HepG2 (cell line): ENCODE results near the gene C12orf60.

ENCODE experiments used
- CBX2 ChIP-seq, 2 experiments: fragments of 200-600 bp in 1 of 2; sonication (generic); formaldehyde crosslinking in 1 of 2; IDR thresholded peaks; 2 replicates each; pipeline versions ENCODE4 v1.7.0 to v1.8.1; 2018 to 2022; ENCODE audit warnings: low read depth in 2 of 2, low read length in 1 of 2, mild to moderate bottlenecking in 1 of 2, missing genetic modification reagents in 1 of 2
- EZH2 ChIP-seq: conservative IDR thresholded peaks from 2 replicates; pipeline ENCODE4 v1.6.1; 2012; ENCODE audit warnings: mild to moderate bottlenecking, low read depth, low read length, moderate library complexity
- KLF6 ChIP-seq: IDR thresholded peaks from 2 replicates; pipeline ENCODE4 v1.8.0; 2016; ENCODE audit warnings: missing biosample characterization, missing genetic modification reagents
- MTA3 ChIP-seq: sonication (generic); formaldehyde crosslinking; IDR thresholded peaks from 2 replicates; pipeline ENCODE4 v1.4.0; 2020; ENCODE audit warnings: missing genetic modification reagents
- POLR2A ChIP-seq, 2 experiments: IDR thresholded peaks; 2 replicates each; pipeline ENCODE4 v1.6.1; 2011; ENCODE audit warnings: low read depth in 2 of 2, low read length in 2 of 2, mild to moderate bottlenecking in 1 of 2, moderate library complexity in 1 of 2; ENCODE audit not compliant: insufficient read depth in 1 of 2
- YY1 ChIP-seq: IDR thresholded peaks from 2 replicates; pipeline ENCODE4 v1.6.1; 2011; ENCODE audit warnings: low read length, low read depth, moderate library complexity, mild to moderate bottlenecking; ENCODE audit not compliant: insufficient read depth, insufficient replicate concordance
- ZBTB38 ChIP-seq: sonication (generic); formaldehyde crosslinking; IDR thresholded peaks from 2 replicates; pipeline ENCODE4 v1.5.1; 2020; ENCODE audit warnings: mild to moderate bottlenecking, missing genetic modification reagents
- ZMYM3 ChIP-seq: sonication (generic); formaldehyde crosslinking; IDR thresholded peaks from 2 replicates; pipeline ENCODE4 v1.5.1; 2020; ENCODE audit warnings: mild to moderate bottlenecking, missing genetic modification reagents
- TF ChIP-seq, protein P1 (sequence below): sonication (generic); formaldehyde crosslinking; conservative IDR thresholded peaks from 2 replicates; pipeline ENCODE4 v1.4.0; 2020; ENCODE audit warnings: missing genetic modification reagents
- TF ChIP-seq, protein P2 (sequence below): sonication (generic); formaldehyde crosslinking; IDR thresholded peaks from 2 replicates; pipeline ENCODE4 v1.5.0; 2020; ENCODE audit warnings: missing genetic modification reagents
- TF ChIP-seq, protein P3 (sequence below): sonication (generic); formaldehyde crosslinking; IDR thresholded peaks from 2 replicates; pipeline ENCODE4 v1.4.0; 2020; ENCODE audit warnings: missing genetic modification reagents
- TF ChIP-seq, protein P4 (sequence below): sonication (generic); formaldehyde crosslinking; IDR thresholded peaks from 2 replicates; pipeline ENCODE4 v1.5.0; 2020; ENCODE audit warnings: mild to moderate bottlenecking, missing genetic modification reagents, moderate library complexity

DNA sequence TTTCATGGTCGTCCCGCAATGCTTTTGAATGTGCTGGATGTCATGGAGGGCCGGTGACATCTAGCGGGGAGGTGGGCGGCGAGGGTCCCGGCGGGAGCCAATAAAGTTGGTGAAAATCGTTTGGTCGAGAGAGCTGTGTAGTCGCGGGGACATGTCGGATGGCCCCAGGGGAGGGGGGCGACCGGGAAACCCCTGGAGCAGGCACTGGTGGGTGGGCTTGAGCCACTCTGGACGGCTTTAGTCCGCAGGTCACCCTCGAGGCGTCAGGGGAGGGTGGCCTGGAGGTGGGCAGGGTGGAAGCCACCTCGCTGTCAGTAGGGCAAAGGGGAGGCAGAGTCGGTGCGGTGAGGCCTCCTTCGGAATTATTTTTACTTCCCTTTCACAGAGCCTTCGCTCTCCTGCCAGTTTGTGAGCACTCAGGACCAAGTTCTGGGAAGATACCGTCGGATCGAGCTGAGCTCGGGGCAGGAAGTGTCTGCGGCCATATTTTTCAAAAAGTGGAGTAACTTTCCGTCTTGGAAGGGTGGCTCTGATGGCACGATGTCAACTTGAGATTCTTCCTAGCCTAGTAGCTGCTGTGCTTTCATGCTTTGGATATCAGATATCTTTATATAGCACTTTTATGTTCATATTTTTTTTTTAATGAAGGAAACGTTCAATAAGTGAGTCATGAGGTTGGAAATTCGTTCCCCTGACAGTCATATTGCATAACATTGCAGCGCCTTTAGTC, 28.4 kb upstream of the C12orf60 start:
- no peak for TF ChIP-seq MTA3
- TF ChIP-seq CBX2 (IDR thresholded peaks at IDR 0.05; ENCODE audit: low read depth, low read length), result no peak
- TF ChIP-seq CBX2 (CRISPR knock-in tag; IDR thresholded peaks at IDR 0.05; ENCODE audit: low read depth), result no peak
- peak in 1 of 2 experiments; percentile 26; a peak in 1 of 4 replicates for TF ChIP-seq POLR2A (IDR thresholded peaks at IDR 0.05; ENCODE audit: insufficient read depth in 1 of 2, low read depth in 2 of 2, low read length in 2 of 2)
- TF ChIP-seq, protein P1, sequence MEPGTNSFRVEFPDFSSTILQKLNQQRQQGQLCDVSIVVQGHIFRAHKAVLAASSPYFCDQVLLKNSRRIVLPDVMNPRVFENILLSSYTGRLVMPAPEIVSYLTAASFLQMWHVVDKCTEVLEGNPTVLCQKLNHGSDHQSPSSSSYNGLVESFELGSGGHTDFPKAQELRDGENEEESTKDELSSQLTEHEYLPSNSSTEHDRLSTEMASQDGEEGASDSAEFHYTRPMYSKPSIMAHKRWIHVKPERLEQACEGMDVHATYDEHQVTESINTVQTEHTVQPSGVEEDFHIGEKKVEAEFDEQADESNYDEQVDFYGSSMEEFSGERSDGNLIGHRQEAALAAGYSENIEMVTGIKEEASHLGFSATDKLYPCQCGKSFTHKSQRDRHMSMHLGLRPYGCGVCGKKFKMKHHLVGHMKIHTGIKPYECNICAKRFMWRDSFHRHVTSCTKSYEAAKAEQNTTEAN (CRISPR knock-in tag), result no peak
- TF ChIP-seq, protein P2, sequence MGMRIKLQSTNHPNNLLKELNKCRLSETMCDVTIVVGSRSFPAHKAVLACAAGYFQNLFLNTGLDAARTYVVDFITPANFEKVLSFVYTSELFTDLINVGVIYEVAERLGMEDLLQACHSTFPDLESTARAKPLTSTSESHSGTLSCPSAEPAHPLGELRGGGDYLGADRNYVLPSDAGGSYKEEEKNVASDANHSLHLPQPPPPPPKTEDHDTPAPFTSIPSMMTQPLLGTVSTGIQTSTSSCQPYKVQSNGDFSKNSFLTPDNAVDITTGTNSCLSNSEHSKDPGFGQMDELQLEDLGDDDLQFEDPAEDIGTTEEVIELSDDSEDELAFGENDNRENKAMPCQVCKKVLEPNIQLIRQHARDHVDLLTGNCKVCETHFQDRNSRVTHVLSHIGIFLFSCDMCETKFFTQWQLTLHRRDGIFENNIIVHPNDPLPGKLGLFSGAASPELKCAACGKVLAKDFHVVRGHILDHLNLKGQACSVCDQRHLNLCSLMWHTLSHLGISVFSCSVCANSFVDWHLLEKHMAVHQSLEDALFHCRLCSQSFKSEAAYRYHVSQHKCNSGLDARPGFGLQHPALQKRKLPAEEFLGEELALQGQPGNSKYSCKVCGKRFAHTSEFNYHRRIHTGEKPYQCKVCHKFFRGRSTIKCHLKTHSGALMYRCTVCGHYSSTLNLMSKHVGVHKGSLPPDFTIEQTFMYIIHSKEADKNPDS (CRISPR knock-in tag), result no peak
- no peak for TF ChIP-seq ZBTB38 (CRISPR knock-in tag)
- no peak for TF ChIP-seq KLF6 (CRISPR knock-in tag)
- no peak for TF ChIP-seq EZH2
- no peak for TF ChIP-seq ZMYM3
- TF ChIP-seq YY1, result no peak
- TF ChIP-seq, protein P3, sequence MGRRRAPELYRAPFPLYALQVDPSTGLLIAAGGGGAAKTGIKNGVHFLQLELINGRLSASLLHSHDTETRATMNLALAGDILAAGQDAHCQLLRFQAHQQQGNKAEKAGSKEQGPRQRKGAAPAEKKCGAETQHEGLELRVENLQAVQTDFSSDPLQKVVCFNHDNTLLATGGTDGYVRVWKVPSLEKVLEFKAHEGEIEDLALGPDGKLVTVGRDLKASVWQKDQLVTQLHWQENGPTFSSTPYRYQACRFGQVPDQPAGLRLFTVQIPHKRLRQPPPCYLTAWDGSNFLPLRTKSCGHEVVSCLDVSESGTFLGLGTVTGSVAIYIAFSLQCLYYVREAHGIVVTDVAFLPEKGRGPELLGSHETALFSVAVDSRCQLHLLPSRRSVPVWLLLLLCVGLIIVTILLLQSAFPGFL, result no peak
- TF ChIP-seq, protein P4, sequence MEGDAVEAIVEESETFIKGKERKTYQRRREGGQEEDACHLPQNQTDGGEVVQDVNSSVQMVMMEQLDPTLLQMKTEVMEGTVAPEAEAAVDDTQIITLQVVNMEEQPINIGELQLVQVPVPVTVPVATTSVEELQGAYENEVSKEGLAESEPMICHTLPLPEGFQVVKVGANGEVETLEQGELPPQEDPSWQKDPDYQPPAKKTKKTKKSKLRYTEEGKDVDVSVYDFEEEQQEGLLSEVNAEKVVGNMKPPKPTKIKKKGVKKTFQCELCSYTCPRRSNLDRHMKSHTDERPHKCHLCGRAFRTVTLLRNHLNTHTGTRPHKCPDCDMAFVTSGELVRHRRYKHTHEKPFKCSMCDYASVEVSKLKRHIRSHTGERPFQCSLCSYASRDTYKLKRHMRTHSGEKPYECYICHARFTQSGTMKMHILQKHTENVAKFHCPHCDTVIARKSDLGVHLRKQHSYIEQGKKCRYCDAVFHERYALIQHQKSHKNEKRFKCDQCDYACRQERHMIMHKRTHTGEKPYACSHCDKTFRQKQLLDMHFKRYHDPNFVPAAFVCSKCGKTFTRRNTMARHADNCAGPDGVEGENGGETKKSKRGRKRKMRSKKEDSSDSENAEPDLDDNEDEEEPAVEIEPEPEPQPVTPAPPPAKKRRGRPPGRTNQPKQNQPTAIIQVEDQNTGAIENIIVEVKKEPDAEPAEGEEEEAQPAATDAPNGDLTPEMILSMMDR, result no peak
